ENCODE measurements around the gene TOMM70.

TOMM70 gene

GRCh38 chr3:100359035-100359434 lies 41.9 kb downstream of the TOMM70 start:
- Histone ChIP-seq H3F3A (ENCODE audit: insufficient read depth) (no peaks in the 10 kb centered on the region), H3K9ac (ENCODE audit: low read length) (no peak overlapping the region), H3K27me3 (ENCODE audit: low read length) (no peaks in the 10 kb centered on the region), H3K27ac (ENCODE audit: low read depth, low read length) (no peak overlapping the region), H3K4me2 (ENCODE audit: low read depth, low read length, poor library complexity, severe bottlenecking) (no peak overlapping the region), H3K9me2 (replicated peaks; ENCODE audit: insufficient read depth, low read length) (no peaks in the 10 kb centered on the region), H3K4me3 (ENCODE audit: insufficient read depth, low read length, poor library complexity, severe bottlenecking) (no peak overlapping the region), H3K79me2 (ENCODE audit: insufficient read depth, low read length) (no peaks in the 10 kb centered on the region), H2AFZ (ENCODE audit: low read depth, low read length, severe bottlenecking) (no peak overlapping the region), H4K20me1 (ENCODE audit: low read depth, low read length) (no peaks in the 10 kb centered on the region), H3K36me3 (ENCODE audit: low read length) (no peaks in the 10 kb centered on the region; the same call in 1 of the 2 replicates), H3K9me3 (ENCODE audit: insufficient read depth, low read length) (no peaks in the 10 kb centered on the region)
- TF ChIP-seq EZH2phosphoT487 (conservative IDR thresholded peaks at IDR 0.05; ENCODE audit: low read length) (no peak), CTCF (IDR thresholded peaks at IDR 0.05; ENCODE audit: insufficient read depth, low read length, poor library complexity, severe bottlenecking) (no peak)

GRCh38 chr3:100358413-100358812 lies 42.5 kb downstream of the TOMM70 start:
- TF ChIP-seq EZH2phosphoT487 (conservative IDR thresholded peaks at IDR 0.05; ENCODE audit: low read length) (no peak), CTCF (IDR thresholded peaks at IDR 0.05; ENCODE audit: insufficient read depth, low read length, poor library complexity, severe bottlenecking) (no peak)
- Histone ChIP-seq H3K27ac (ENCODE audit: low read depth, low read length) (no peak overlapping the region), H3K9me2 (replicated peaks; ENCODE audit: insufficient read depth, low read length) (no peaks in the 10 kb centered on the region), H3K4me3 (ENCODE audit: insufficient read depth, low read length, poor library complexity, severe bottlenecking) (no peak overlapping the region), H3K9me3 (ENCODE audit: insufficient read depth, low read length) (no peaks in the 10 kb centered on the region), H3K4me2 (ENCODE audit: low read depth, low read length, poor library complexity, severe bottlenecking) (no peak overlapping the region), H3K36me3 (ENCODE audit: low read length) (no peaks in the 10 kb centered on the region; the same call in 1 of the 2 replicates), H4K20me1 (ENCODE audit: low read depth, low read length) (no peaks in the 10 kb centered on the region), H3K27me3 (ENCODE audit: low read length) (no peaks in the 10 kb centered on the region), H3K9ac (ENCODE audit: low read length) (no peak overlapping the region), H3K79me2 (ENCODE audit: insufficient read depth, low read length) (no peaks in the 10 kb centered on the region), H2AFZ (ENCODE audit: low read depth, low read length, severe bottlenecking) (no peak overlapping the region), H3F3A (ENCODE audit: insufficient read depth) (no peaks in the 10 kb centered on the region)

- no peak overlapping the region for H3K9ac ChIP-seq (ENCODE audit: low read length)
- no peaks in the 10 kb centered on the region for H3K9me2 ChIP-seq (replicated peaks; ENCODE audit: insufficient read depth, low read length)
- no peak overlapping the region for H3K4me3 ChIP-seq (ENCODE audit: insufficient read depth, low read length, poor library complexity, severe bottlenecking)
- no peak overlapping the region for H2AFZ ChIP-seq (ENCODE audit: low read depth, low read length, severe bottlenecking)
- no peaks in the 10 kb centered on the region for H4K20me1 ChIP-seq (ENCODE audit: low read depth, low read length)
- H3K27me3 ChIP-seq (ENCODE audit: low read length) = no peaks in the 10 kb centered on the region
- peaks cover 7% of the 10 kb centered on the region; the same call in 1 of the 2 replicates for H3K36me3 ChIP-seq (ENCODE audit: low read length)
- TF ChIP-seq CTCF (IDR thresholded peaks at IDR 0.05; ENCODE audit: insufficient read depth, low read length, poor library complexity, severe bottlenecking) (no peak), EZH2phosphoT487 (conservative IDR thresholded peaks at IDR 0.05; ENCODE audit: low read length) (no peak)
- H3K9me3 ChIP-seq (ENCODE audit: insufficient read depth, low read length) = no peaks in the 10 kb centered on the region
- no peaks in the 10 kb centered on the region for H3K79me2 ChIP-seq (ENCODE audit: insufficient read depth, low read length)
- no peaks in the 10 kb centered on the region for H3F3A ChIP-seq (ENCODE audit: insufficient read depth)
- no peak overlapping the region for H3K4me2 ChIP-seq (ENCODE audit: low read depth, low read length, poor library complexity, severe bottlenecking)
- H3K27ac ChIP-seq (ENCODE audit: low read depth, low read length) = no peak overlapping the region
These were observed 46.0 kb downstream of the TOMM70 start for GRCh38 chr3:100354850-100355249.

Data from SU-DHL-6 (cell line).